GM21360 (cell line): ENCODE results near the gene PCP4L1.
"Not testable (repeated sequence)": the region's sequence is repeated elsewhere in the genome, so short reads cannot be mapped to it uniquely, and the experiment has no call there.

Source experiments
- ATAC-seq: cut with Tn5 transposase; IDR thresholded peaks from one replicate; pipeline ENCODE4 v1.9.1; 2021; ENCODE audit warnings: mild to moderate bottlenecking, moderate library complexity; ENCODE audit not compliant: unreplicated experiment

The PCP4L1 gene

DNA sequence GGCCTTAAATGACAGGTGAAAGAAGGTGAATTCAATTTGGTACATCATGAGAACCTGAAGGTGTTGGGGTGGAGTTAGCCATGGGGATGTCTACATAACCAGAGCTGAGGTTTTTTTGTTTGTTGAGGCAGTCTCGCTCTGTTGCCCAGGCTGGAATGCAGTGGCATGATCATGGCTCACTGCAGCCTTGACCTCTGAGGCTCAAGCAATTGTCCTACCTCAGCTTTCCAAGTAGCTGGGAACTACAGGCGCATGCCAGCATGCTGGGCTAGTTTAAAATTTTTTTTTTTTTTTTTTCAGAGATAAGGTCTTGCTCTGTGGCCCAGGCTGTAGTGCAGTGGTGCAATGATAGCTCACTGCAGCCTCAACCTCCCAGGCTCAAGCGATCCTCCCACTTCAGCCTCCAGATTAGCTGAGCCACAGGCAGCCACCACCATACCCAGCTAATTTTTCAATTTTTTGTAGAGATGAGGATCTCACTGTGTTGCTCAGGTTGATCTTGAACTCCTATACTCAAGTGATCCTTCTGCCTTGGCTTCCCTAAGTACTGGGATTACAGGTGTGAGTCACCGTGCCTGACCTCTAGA is 53.1 kb downstream of the PCP4L1 start:
- no peak for ATAC-seq

DNA sequence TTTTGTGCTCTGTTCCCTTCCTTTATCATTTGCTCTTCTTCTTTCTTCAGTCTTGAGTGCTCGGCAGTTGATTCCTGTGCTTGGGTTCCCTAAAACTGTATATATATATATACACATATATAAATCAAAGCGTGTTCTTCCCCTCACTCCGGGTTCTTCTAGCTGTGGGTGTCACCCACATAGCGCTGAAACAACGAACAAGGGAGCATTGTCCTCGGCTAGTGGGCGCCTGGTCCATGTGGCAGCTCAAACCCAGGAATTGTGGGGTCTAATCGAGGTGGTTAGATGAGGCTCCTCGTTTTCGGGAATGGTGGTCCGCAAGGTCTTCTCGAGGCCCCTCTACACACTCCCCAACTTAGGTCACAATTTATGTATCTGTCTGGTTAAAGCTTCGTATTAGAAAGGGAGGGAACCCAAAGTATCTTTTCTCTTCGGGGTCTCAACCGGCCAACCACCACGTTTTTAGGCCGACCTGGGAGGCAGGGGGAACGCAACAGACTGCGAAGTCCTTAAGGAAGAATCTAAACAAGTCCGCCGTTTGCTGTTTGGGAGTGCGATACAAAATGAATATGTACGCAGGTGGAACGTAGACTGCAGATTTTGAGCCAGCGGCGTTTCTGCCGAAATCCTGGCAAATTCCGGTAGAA is 55.1 kb downstream of the PCP4L1 start:
- no peak for ATAC-seq

GRCh38 chr1:161314201-161314981 is 55.8 kb downstream of the PCP4L1 start, which contains the start of gene SDHC:
SDHC (plus strand) TSS chr1:161314381; CDS start chr1:161314406, 25 bp downstream.
- peak; percentile 96 for ATAC-seq

- not testable (repeated sequence) for ATAC-seq
Observed at GRCh38 chr1:161315841-161316674, 57.5 kb downstream of the PCP4L1 start.

GRCh38 chr1:161324020-161324419 is 65.5 kb downstream of the PCP4L1 start:
- ATAC-seq, result no peak

DNA sequence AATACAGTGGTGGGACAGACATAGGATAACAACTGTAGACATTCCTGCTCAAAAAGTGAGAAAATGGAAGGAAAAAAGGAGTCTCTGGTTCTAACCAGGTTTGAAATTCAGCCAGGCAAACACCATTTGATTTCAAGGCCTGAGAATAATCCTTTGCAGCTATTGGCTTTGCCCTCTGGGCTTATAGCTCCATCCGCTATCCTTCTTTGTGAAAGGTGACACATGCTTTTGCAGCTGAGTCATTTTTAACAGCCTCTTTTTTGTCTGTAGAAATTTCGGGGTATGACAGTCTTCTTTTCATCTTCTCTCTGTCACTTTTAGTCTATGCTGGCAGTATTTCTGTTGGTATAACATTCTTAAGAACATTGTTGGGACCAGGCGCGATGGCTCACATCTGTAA is 71.8 kb downstream of the PCP4L1 start:
- ATAC-seq, result no peak

- ATAC-seq, result no peak
Observed at GRCh38 chr1:161333166-161333565, 74.6 kb downstream of the PCP4L1 start.
